HEK293 (cell line): ENCODE results near the gene SLC1A2.

Source experiments
- ZNF239 ChIP-seq: fragments of 450-650 bp; formaldehyde crosslinking; IDR thresholded peaks from 2 replicates; pipeline ENCODE4 v1.5.1; 2016; ENCODE audit warnings: missing biosample characterization, missing genetic modification characterization
- TF ChIP-seq, protein P1 (sequence below): fragments of 450-650 bp; formaldehyde crosslinking; IDR thresholded peaks from 2 replicates; pipeline ENCODE4 v1.5.1; 2016; ENCODE audit warnings: missing biosample characterization, missing genetic modification characterization

DNA sequence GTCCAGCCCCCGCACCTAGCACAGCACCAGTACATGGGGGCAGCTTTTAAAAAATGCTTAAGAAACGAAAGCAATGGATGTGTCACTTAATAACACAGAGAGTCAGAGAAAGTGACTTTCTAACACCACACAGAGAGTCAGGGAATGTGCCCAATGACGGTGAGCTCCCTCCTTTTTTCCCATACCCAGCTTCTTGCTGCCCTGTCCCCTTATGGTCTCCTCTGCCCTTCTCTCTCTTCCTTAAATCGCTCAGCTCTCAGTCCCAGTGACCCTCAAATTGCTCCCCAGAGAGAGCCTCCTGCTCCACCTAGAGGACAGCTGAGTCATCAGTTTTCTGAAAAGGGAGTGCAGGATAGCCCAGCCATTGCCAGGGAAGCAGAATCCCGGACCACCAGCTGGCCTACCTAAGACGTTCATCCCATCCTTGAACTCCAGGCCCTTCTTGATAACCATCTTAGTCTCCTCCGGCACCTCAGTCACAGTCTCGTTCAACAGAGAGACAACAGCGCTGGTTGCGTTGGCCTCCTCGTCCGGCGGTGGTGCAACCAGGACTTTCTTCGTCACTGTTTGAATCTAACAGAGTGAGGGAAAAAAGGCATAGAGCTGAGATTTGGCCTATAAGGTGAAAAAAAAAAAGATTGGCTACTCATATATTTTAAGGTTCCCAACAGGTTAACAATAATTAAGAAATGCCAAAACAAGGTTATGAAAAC, 113.5 kb downstream of the SLC1A2 start:
- TF ChIP-seq, protein P1, sequence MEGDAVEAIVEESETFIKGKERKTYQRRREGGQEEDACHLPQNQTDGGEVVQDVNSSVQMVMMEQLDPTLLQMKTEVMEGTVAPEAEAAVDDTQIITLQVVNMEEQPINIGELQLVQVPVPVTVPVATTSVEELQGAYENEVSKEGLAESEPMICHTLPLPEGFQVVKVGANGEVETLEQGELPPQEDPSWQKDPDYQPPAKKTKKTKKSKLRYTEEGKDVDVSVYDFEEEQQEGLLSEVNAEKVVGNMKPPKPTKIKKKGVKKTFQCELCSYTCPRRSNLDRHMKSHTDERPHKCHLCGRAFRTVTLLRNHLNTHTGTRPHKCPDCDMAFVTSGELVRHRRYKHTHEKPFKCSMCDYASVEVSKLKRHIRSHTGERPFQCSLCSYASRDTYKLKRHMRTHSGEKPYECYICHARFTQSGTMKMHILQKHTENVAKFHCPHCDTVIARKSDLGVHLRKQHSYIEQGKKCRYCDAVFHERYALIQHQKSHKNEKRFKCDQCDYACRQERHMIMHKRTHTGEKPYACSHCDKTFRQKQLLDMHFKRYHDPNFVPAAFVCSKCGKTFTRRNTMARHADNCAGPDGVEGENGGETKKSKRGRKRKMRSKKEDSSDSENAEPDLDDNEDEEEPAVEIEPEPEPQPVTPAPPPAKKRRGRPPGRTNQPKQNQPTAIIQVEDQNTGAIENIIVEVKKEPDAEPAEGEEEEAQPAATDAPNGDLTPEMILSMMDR = peak; percentile 30; the same call in 1 of the 2 replicates
- no peak for TF ChIP-seq ZNF239
